Panc1 (cell line): ENCODE results near the gene KIF20A. TPM values are rescaled to one million over a fixed set of nuclear protein-coding genes. Genes with fewer than 3 reads are reported as not detected.

Experiments
- ATAC-seq: fragments of 200-7000 bp; cut with Tn5 transposase; 2 replicates; pipeline ENCODE4 v1.9.1; 2020; ENCODE audit warnings: mild to moderate bottlenecking, moderate library complexity
- BruUV-seq: library from RNA; stranded (reverse); fragments of 400-500 nt; replicated peaks from 2 replicates; lab custom pipeline; 2021; lab: Mats Ljungman, UMichigan
- CTCF ChIA-PET: fragments of 300-600 bp; sonication (Branson Sonifier 250); formaldehyde crosslinking; loops from one replicate; lab custom pipeline; 2022; ENCODE audit warnings: antibody characterized with exemption; lab: Charles Lee
- POLR2A ChIA-PET: fragments of 300-600 bp; sonication (Branson Sonifier 250); formaldehyde crosslinking; loops from one replicate; lab custom pipeline; 2022; ENCODE audit warnings: antibody characterized with exemption; lab: Charles Lee
- DNase-seq: peaks from one replicate; pipeline ENCODE4 v3.0.0-alpha.2; 2010; ENCODE audit warnings: low read depth, low spot score
- H3K27ac ChIP-seq: 2 replicates; pipeline ENCODE4 v1.5.1; 2011; ENCODE audit warnings: mild to moderate bottlenecking, low read length, inconsistent platforms
- H3K27me3 ChIP-seq: fragments of 200-500 bp; sonication (Bioruptor generic); 2 replicates; pipeline ENCODE4 v1.6.0; 2014; ENCODE audit warnings: low read length, inconsistent platforms; ENCODE audit not compliant: control insufficient read depth, insufficient read depth
- H3K36me3 ChIP-seq: fragments of 200-500 bp; sonication (Bioruptor generic); 2 replicates; pipeline ENCODE4 v1.5.1; 2014; ENCODE audit warnings: inconsistent platforms, mild to moderate bottlenecking, low read length, moderate library complexity; ENCODE audit not compliant: control insufficient read depth, insufficient read depth
- H3K4me1 ChIP-seq: 2 replicates; pipeline ENCODE4 v1.5.1; 2011; ENCODE audit warnings: inconsistent platforms, mild to moderate bottlenecking, low read length, moderate library complexity; ENCODE audit not compliant: control insufficient read depth, insufficient read depth
- H3K4me3 ChIP-seq, 2 experiments: 2 replicates each; pipeline ENCODE4 v1.5.1; 2011 to 2012; ENCODE audit warnings: low read depth in 2 of 2, low read length in 2 of 2, mild to moderate bottlenecking in 2 of 2, inconsistent platforms in 1 of 2, moderate library complexity in 1 of 2
- H3K9me3 ChIP-seq: fragments of 200-500 bp; sonication (Bioruptor generic); 2 replicates; pipeline ENCODE4 v1.5.1; 2014; ENCODE audit warnings: low read depth, mild to moderate bottlenecking, inconsistent platforms, low read length, moderate library complexity; ENCODE audit not compliant: control insufficient read depth, insufficient read depth
- CTCF ChIP-seq: fragments of 450-650 bp; IDR thresholded peaks from 2 replicates; pipeline ENCODE4 v1.5.1; 2017; ENCODE audit warnings: mild to moderate bottlenecking
- POLR2AphosphoS5 ChIP-seq: IDR thresholded peaks from 2 replicates; pipeline ENCODE4 v1.6.1; 2012; ENCODE audit warnings: mild to moderate bottlenecking, low read depth, low read length, moderate library complexity
- SIN3A ChIP-seq: IDR thresholded peaks from 2 replicates; pipeline ENCODE4 v1.6.1; 2012; ENCODE audit warnings: low read depth, mild to moderate bottlenecking, low read length, moderate library complexity, borderline replicate concordance; ENCODE audit not compliant: insufficient read depth
- TCF7L2 ChIP-seq: IDR thresholded peaks from 2 replicates; pipeline ENCODE4 v1.6.1; 2011; ENCODE audit warnings: mild to moderate bottlenecking, low read depth, low read length, inconsistent platforms
- in situ Hi-C: cut with HindIII; loops from 2 replicates; pipeline ENCODE4 v1.10.0; 2016; ENCODE audit warnings: low sequenced_read_pairs, low pct_unique_long_range_greater_than_20kb
- intact Hi-C: fragments of 100-400 bp; cut with micrococcal nuclease; formaldehyde crosslinking; loops from one replicate; pipeline ENCODE4 v1.10.0; 2022; ENCODE audit not compliant: unreplicated experiment
- total RNA-seq: library from RNA; stranded (reverse); gene quantifications from one replicate; pipeline ENCODE4 v1.2.1, GENCODE V29; 2021; ENCODE audit not compliant: unreplicated experiment
- TF ChIP-seq, protein P1 (sequence below), 2 experiments: IDR thresholded peaks; 2 replicates each; pipeline ENCODE4 v1.6.1; 2011 to 2012; ENCODE audit warnings: low read depth in 2 of 2, control low read depth in 1 of 2, low read length in 1 of 2, mild to moderate bottlenecking in 1 of 2, moderate library complexity in 1 of 2; ENCODE audit not compliant: insufficient read depth in 1 of 2

The KIF20A gene
- total RNA-seq, 1 experiment from 2014 or later: 55.4 TPM

DNA sequence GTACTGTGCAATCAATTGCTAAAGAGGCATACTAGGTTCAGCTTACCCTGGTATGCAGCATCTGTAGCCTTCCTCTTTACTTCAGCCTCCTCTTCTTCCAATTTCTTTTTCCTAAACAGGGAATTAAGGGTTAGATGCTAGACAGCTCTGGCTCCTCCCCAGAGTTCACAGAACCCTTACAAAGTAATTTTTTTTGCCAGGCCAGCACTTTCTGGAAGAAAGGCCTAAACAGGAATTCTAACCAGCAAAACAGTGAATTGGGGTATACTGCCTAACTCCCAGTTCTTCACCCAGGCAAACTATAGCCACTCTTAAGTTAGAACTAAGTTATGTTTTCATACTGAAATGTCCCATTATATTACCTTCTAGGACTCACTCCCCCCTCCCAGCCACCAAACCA is 8.6 kb upstream of the KIF20A start:
- Histone ChIP-seq H3K9me3 (no peaks in the 10 kb centered on the region), H3K27me3 (no peaks in the 10 kb centered on the region), H3K27ac (no peak overlapping the region), H3K36me3 (peaks cover 59% of the 10 kb centered on the region), H3K4me3 (no peak overlapping the region), H3K4me1 (no peaks in the 10 kb centered on the region)
- ChIA-PET CTCF (no interaction called here), POLR2A (interaction anchor here (0.6 kb wide), 1 partner anchor 235 kb away, joined by 3 read pairs; no protein-coding TSS in a partner anchor)
- in situ Hi-C loops (no loop called here), intact Hi-C loops (no loop called here)
- TF ChIP-seq CTCF: no peak
- TF ChIP-seq POLR2AphosphoS5: no peak
- TF ChIP-seq, protein P1, sequence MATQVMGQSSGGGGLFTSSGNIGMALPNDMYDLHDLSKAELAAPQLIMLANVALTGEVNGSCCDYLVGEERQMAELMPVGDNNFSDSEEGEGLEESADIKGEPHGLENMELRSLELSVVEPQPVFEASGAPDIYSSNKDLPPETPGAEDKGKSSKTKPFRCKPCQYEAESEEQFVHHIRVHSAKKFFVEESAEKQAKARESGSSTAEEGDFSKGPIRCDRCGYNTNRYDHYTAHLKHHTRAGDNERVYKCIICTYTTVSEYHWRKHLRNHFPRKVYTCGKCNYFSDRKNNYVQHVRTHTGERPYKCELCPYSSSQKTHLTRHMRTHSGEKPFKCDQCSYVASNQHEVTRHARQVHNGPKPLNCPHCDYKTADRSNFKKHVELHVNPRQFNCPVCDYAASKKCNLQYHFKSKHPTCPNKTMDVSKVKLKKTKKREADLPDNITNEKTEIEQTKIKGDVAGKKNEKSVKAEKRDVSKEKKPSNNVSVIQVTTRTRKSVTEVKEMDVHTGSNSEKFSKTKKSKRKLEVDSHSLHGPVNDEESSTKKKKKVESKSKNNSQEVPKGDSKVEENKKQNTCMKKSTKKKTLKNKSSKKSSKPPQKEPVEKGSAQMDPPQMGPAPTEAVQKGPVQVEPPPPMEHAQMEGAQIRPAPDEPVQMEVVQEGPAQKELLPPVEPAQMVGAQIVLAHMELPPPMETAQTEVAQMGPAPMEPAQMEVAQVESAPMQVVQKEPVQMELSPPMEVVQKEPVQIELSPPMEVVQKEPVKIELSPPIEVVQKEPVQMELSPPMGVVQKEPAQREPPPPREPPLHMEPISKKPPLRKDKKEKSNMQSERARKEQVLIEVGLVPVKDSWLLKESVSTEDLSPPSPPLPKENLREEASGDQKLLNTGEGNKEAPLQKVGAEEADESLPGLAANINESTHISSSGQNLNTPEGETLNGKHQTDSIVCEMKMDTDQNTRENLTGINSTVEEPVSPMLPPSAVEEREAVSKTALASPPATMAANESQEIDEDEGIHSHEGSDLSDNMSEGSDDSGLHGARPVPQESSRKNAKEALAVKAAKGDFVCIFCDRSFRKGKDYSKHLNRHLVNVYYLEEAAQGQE (IDR thresholded peaks at IDR 0.05; ENCODE audit: insufficient read depth in 1 of 2, low read depth in 2 of 2, low read length in 1 of 2): no peak
- TF ChIP-seq SIN3A: no peak
- TF ChIP-seq TCF7L2: no peak
- ATAC-seq (no peak), DNase-seq (no peak)
- no TSS peak for BruUV-seq

DNA sequence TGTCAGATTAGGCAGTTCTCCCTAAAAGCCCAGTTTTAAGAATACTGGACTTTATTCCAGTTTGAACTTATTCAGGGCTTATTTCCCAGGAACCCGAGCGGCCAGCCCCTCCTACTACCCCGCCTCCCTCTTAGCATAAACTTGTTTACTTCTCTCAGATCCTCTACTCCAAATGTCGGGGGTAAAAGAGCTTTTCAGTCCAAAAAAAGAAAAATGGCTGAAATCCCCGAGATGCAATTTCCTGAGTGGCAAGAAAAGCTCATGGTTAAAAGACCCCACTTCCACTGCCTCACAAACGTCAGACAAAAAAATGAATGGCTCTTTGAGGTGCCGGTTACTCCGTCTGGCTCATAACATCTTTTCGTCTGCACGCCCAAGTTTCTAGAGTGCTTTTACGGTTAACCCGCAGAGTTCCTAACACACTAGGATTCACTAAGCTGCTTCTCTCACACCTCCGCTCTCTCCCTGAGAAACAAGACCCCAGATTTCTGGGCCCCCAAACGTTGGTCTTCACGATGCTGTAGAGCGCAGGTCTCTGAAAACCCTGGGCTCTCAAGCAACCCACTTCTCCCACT is 884 bp upstream of the KIF20A start:
- Histone ChIP-seq H3K27ac (peak overlapping the region; percentile 100), H3K27me3 (no peaks in the 10 kb centered on the region), H3K9me3 (no peaks in the 10 kb centered on the region), H3K4me1 (peaks cover 22% of the 10 kb centered on the region), H3K4me3 (peak overlapping the region; percentile 93 to 97), H3K36me3 (peaks cover 21% of the 10 kb centered on the region)
- TSS peak; percentile 83 for BruUV-seq
- intact Hi-C loops (no loop called here), in situ Hi-C loops (no loop called here)
- no peak for DNase-seq
- ChIA-PET POLR2A (interaction anchor here (0.7 kb wide), 3 partner anchors 11 to 87 kb away, joined by 3 to 7 read pairs (median 5); no protein-coding TSS in a partner anchor), CTCF (interaction anchor here (0.5 to 0.7 kb wide), 2 partner anchors 38 to 144 kb away, joined by 3 to 8 read pairs; no protein-coding TSS in a partner anchor)
- ATAC-seq: peak; percentile 50; the same call in 1 of the 2 replicates
- TF ChIP-seq SIN3A (no peak), CTCF (no peak), POLR2AphosphoS5 (no peak), TCF7L2 (peak; percentile 59; the same call in 1 of the 2 replicates)
- TF ChIP-seq, protein P1 (IDR thresholded peaks at IDR 0.05; ENCODE audit: insufficient read depth in 1 of 2, low read depth in 2 of 2, low read length in 1 of 2): no peak; a peak in 1 of 4 replicates
